ENCODE results near the gene HES4. TPM values are rescaled to one million over a fixed set of nuclear protein-coding genes. Genes with fewer than 3 reads are reported as not detected.
"Not testable (repeated sequence)": the region's sequence is repeated elsewhere in the genome, so short reads cannot be mapped to it uniquely, and the experiment has no call there.

HES4 gene
- total and polyA plus RNA-seq, 10 of the 15 experiments (the other 5 are each of a cell fraction or from before 2014, with no cell fraction given): 0.44 to 1.7 (median 0.85) TPM; not detected in 5

GRCh38 chr1:978069-978834 lies 21.6 kb downstream of the HES4 start (continued):
- TF ChIP-seq, protein P1, sequence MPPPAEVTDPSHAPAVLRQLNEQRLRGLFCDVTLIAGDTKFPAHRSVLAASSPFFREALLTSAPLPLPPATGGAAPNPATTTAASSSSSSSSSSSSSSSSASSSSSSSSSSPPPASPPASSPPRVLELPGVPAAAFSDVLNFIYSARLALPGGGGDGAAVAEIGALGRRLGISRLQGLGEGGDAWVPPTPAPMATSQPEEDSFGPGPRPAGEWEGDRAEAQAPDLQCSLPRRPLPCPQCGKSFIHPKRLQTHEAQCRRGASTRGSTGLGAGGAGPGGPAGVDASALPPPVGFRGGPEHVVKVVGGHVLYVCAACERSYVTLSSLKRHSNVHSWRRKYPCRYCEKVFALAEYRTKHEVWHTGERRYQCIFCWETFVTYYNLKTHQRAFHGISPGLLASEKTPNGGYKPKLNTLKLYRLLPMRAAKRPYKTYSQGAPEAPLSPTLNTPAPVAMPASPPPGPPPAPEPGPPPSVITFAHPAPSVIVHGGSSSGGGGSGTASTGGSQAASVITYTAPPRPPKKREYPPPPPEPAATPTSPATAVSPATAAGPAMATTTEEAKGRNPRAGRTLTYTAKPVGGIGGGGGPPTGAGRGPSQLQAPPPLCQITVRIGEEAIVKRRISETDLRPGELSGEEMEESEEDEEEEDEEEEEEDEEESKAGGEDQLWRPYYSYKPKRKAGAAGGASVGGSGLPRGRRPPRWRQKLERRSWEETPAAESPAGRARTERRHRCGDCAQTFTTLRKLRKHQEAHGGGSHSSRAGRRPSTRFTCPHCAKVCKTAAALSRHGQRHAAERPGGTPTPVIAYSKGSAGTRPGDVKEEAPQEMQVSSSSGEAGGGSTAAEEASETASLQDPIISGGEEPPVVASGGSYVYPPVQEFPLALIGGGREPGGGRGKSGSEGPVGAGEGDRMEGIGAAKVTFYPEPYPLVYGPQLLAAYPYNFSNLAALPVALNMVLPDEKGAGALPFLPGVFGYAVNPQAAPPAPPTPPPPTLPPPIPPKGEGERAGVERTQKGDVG (CRISPR knock-in tag; IDR thresholded peaks at IDR 0.05): no peak
- TF ChIP-seq EGR1 (IDR thresholded peaks at IDR 0.05; ENCODE audit: borderline replicate concordance in 1 of 2, low read depth in 2 of 2, low read length in 2 of 2) (no peak), IRF4 (IDR thresholded peaks at IDR 0.05; ENCODE audit: low read depth, low read length) (no peak), KDM1A (IDR thresholded peaks at IDR 0.05; ENCODE audit: borderline replicate concordance) (no peak), TCF12 (IDR thresholded peaks at IDR 0.05; ENCODE audit: low read depth, low read length) (peak; percentile 25; the same call in 1 of the 2 replicates), CBFB (IDR thresholded peaks at IDR 0.05; ENCODE audit: low read depth) (no peak)

- H3K4me1 ChIP-seq (ENCODE audit: control insufficient read depth, insufficient read depth, low read length); BruUV-seq (replicated peaks); H3K27ac ChIP-seq (ENCODE audit: control insufficient read depth, insufficient read depth); ATAC-seq; intact Hi-C loops (cut with micrococcal nuclease; ENCODE audit: unreplicated experiment); in situ Hi-C loops (cut with MboI); FAIRE-seq; H3K4me3 ChIP-seq; CTCF ChIA-PET; H3K27me3 ChIP-seq (replicated peaks in 1 of 2; ENCODE audit: control insufficient read depth in 2 of 2, insufficient read depth in 2 of 2, low read length in 1 of 2); H3K79me2 ChIP-seq (ENCODE audit: control insufficient read depth, insufficient read depth, low read length); H3K9ac ChIP-seq (ENCODE audit: control insufficient read depth, insufficient read depth, low read length); DNase-seq (ENCODE audit: low read depth, low spot score); H3K36me3 ChIP-seq (ENCODE audit: control insufficient read depth in 2 of 2, insufficient read depth in 2 of 2, low read length in 1 of 2); H2AFZ ChIP-seq (ENCODE audit: control insufficient read depth, low read depth, low read length); H3K4me2 ChIP-seq (ENCODE audit: control insufficient read depth, insufficient read depth); H4K20me1 ChIP-seq (ENCODE audit: control insufficient read depth, insufficient read depth); RAD21 ChIA-PET (ENCODE audit: unreplicated experiment); H3K9me3 ChIP-seq (replicated peaks; ENCODE audit: control insufficient read depth, insufficient read depth, low read length): not testable (repeated sequence)
- POLR2A ChIA-PET: interaction anchor here (0.6 kb wide), 1 partner anchor 72 kb away, joined by 3 read pairs; no protein-coding TSS in a partner anchor
- WGBS (ENCODE audit: insufficient coverage, insufficient replicate concordance, low lambda C conversion rate, missing lambda C conversion rate): no CpG with 5 or more reads among the region's 39 CpGs
- SMC1A ChIA-PET (ENCODE audit: uncharacterized antibody, unreplicated experiment): interaction anchor here (0.6 to 1.4 kb wide), 2 partner anchors 71 to 195 kb away, joined by 3 read pairs; no protein-coding TSS in a partner anchor
These were observed 23.1 kb downstream of the HES4 start for GRCh38 chr1:976791-977190.

Measured in GM12878 (cell line).